ENCODE data around the gene SALL3. TPM values are rescaled to one million over a fixed set of nuclear protein-coding genes. Genes with fewer than 3 reads are reported as not detected.

Gene SALL3
- total RNA-seq, 1 donor from 2014 or later, result not detected

- DNase-seq (ENCODE audit: low spot score), result no peak
Observed at GRCh38 chr18:78965260-78965659, 14.4 kb upstream of the SALL3 start.

GRCh38 chr18:78965917-78966792, 13.5 kb upstream of the SALL3 start:
- DNase-seq (ENCODE audit: low spot score), result no peak

- no peak for DNase-seq (ENCODE audit: low spot score)
Observed at GRCh38 chr18:78966793-78967106, 12.9 kb upstream of the SALL3 start.

- no peak for DNase-seq (ENCODE audit: low spot score)
Observed at GRCh38 chr18:78967692-78968091, 11.9 kb upstream of the SALL3 start.

GRCh38 chr18:78969574-78970315, 9.9 kb upstream of the SALL3 start:
- no peak for DNase-seq (ENCODE audit: low spot score)

- no peak for DNase-seq (ENCODE audit: low spot score)
Observed at GRCh38 chr18:78970774-78971333, 8.8 kb upstream of the SALL3 start.

GRCh38 chr18:78971511-78972245, 7.9 kb upstream of the SALL3 start:
- no peak for DNase-seq (ENCODE audit: low spot score)

GRCh38 chr18:78972385-78972918, 7.2 kb upstream of the SALL3 start:
- DNase-seq (ENCODE audit: low spot score), result no peak

GRCh38 chr18:78972930-78973331, 6.7 kb upstream of the SALL3 start:
- DNase-seq (ENCODE audit: low spot score), result no peak

- DNase-seq (ENCODE audit: low spot score), result no peak
Observed at GRCh38 chr18:78973357-78974083, 6.1 kb upstream of the SALL3 start.

GRCh38 chr18:78974115-78974761, 5.4 kb upstream of the SALL3 start:
- DNase-seq (ENCODE audit: low spot score), result no peak

- DNase-seq (ENCODE audit: low spot score), result no peak
Observed at GRCh38 chr18:78975292-78975691, 4.3 kb upstream of the SALL3 start.

GRCh38 chr18:78975699-78976335, 3.8 kb upstream of the SALL3 start:
- DNase-seq (ENCODE audit: low spot score), result no peak

GRCh38 chr18:78976765-78977636, 2.6 kb upstream of the SALL3 start:
- no peak for DNase-seq (ENCODE audit: low spot score)

GRCh38 chr18:78977637-78978348, 1.8 kb upstream of the SALL3 start:
- DNase-seq (ENCODE audit: low spot score), result no peak

- DNase-seq (ENCODE audit: low spot score), result no peak
Observed at GRCh38 chr18:78978349-78979055, 1.1 kb upstream of the SALL3 start.

- DNase-seq (ENCODE audit: low spot score), result no peak
Observed at GRCh38 chr18:78979056-78979729, 425 bp upstream of the SALL3 start.

Measured in mesenteric fat pad (tissue), 1 donor.